ENCODE data around the gene MARCHF11.

Gene MARCHF11, protein sequence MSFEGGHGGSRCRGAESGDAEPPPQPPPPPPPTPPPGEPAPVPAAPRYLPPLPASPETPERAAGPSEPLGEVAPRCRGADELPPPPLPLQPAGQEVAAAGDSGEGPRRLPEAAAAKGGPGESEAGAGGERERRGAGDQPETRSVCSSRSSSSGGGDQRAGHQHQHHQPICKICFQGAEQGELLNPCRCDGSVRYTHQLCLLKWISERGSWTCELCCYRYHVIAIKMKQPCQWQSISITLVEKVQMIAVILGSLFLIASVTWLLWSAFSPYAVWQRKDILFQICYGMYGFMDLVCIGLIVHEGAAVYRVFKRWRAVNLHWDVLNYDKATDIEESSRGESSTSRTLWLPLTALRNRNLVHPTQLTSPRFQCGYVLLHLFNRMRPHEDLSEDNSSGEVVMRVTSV
- total RNA-seq, result 0 to 0.07 (median 0) reads per million in 18 experiments

DNA sequence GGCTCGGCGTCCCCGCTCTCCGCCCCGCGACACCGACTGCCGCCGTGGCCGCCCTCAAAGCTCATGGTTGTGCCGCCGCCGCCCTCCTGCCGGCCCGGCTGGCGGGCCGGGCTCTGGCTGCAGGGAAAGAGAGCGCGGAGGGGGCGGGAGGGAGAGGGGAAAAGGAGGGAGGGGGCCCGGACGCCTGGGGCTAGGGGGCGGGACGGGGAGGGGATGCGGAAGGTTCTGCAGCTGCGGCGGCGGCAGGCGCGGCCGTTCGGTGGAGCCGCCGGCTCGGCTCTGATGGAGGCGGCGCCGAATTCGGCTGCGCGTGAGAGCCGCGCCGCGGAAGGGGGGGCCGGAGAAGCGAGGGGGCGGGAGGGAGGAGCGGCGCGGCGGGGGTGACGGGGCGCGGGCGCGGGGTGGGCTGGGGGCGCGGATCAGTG, at the start of gene MARCHF11:
Gene MARCHF11 (minus strand): TSS at position 281 of the 425 bp plus-strand sequence. CDS start 216 bp downstream, at position 65.
- DNase-seq, result no peak

DNA sequence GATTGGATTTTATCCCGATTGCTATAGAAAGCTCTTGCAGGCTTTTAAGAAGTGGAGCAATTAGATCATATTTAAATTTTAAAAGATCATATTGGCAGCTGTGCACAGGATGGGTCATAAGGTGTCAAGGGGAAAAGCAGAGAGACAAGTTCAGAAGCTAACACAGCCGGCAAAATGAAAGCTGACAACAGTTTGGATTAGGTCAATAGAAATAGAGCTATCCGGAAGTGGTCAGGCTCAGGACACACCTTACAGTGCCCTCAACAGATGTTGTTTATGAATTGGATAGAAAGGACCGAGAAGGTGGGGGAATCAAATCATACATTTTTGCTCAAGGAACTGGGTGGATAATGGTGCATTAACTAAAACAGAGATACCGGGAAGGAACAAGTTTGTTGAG, 46.3 kb upstream of the MARCHF11 start:
- no peak for DNase-seq

DNA sequence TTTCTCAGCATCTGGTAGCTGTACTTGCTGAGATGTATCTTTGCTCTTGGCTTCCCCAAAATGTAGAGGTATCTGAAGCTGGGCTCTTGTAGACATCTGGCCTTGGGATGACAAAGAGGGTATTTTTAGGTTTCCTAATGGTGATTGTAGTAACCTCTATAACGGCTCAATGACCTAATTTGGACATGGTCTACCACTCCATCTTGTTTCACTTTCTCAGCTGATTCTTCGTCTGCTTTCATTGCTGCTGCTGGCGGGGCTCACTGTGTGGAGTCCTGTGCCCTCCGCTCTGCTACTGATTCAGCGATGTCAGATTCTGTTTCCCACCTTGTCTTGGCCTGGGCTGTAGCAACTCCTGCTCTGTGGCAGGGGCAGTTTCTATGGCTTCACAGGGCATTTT, 12.7 kb upstream of the MARCHF11 start:
- DNase-seq, result no peak

DNA sequence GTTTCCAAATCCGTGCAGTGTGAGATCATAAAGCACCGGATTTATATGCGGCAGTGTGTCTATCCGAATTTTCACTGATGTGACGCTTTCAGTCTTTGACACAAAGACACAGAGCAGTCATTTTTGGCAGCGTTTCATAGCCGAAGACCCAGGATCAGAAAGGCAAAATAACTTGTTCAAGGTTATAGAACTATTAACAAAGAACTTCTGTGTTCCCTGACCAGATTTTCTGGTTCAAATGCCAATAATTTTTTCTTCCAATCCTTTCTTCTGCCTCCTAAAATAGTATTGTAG, 1.1 kb upstream of the MARCHF11 start:
- DNase-seq, result no peak

DNA sequence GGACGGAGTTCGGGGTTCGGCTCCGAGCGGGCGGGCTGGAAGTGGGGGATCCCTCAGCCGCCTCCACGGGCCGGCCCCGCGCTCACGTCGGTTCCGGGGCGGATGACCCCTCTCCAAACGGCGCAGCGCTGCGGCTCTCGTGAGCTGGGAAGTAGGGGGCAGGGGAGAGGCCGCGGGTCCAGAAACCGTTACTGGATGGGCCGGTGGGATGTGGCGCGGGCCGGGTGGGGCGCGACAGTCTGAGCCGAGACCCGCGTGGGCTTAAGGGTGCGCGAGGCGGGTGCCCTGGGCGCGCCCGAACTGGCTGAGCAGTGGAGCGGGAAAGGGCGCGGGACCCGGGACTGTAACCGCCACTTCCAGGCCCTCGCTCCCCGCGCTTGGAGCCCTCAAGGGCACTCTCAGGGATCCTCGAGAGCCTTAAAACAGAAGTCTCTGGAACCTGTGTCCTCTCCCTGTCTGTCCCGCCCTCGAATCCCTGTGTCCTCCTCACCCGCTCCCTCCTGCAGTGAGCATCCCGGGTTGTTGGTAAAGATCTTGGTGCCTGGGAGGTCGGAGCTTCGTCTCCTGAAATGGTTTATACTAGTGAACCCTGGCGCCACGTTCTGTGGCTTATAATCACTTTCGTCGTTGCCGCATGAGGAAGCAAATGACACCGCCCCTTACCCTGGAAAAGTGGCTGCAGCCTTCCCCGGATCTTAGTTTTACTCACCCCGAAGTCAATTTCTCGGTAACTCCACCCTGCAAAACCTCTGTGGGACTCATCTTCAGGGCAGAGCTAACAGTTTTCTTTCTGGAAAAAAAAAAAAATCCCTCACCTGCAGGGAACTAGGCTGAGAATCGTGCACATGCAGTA, 571 bp upstream of the MARCHF11 start:
- no peak for DNase-seq

DNA sequence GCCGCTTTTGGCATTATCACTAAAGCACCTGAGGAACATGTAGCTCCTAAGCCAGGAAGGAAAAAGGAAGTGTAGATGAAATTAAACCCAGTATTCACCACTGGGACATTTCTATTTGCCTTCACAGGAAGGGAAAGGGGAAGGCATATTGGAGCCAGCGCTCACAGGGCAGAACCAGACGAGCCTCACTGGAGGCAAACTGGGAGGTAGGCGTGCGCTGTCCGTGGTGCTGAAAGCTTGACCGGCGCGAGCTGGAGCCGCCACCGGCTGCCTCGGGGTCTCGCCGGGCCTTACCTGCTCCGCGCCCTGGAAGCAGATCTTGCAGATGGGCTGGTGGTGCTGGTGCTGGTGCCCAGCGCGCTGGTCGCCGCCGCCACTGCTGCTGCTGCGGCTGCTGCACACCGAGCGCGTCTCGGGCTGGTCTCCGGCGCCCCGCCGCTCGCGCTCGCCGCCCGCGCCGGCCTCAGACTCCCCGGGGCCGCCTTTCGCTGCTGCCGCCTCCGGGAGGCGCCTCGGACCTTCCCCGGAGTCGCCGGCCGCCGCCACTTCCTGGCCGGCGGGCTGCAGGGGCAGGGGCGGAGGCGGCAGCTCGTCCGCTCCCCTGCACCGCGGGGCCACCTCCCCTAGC, 732 bp downstream of the MARCHF11 start:
- peak; percentile 14 to 42 for DNase-seq

DNA sequence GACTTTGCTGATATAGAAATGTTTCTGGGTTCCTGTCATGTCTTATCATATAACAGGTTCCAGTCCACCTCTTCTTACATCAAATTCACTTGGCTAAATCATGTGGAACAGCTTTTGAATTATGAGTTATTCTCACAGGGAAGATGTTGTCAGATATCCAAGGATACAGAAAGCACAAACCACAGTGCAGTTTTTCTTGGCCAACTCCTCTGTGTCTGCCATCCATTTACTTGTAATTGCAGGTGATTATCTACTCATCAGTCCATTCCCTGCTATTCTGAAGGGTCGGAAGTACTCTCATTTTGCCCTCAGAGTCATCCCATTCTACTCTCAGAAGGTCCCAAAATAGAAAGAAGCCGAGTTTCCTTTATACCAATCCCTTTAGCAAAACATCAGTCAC, 10.0 kb downstream of the MARCHF11 start:
- DNase-seq, result no peak

DNA sequence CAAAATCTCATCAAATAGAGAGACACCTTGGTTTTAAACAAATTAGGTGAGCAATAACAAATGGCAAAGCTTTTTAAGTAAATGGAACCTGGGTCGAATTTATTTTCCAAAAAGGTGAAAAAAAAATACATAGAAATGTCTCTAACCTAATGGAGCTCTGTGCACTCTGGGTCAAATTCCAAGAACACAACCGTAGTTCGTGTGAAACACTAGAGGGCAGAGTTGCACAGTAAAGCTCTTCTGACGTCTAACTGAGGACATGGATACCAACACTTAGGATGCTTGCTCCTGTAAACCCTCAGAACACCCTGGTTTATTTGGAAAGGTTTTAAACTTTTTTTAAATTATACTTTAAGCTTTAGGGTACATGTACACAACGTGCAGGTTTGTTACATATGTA, 18.9 kb downstream of the MARCHF11 start:
- DNase-seq, result peak; percentile 56 to 58

DNA sequence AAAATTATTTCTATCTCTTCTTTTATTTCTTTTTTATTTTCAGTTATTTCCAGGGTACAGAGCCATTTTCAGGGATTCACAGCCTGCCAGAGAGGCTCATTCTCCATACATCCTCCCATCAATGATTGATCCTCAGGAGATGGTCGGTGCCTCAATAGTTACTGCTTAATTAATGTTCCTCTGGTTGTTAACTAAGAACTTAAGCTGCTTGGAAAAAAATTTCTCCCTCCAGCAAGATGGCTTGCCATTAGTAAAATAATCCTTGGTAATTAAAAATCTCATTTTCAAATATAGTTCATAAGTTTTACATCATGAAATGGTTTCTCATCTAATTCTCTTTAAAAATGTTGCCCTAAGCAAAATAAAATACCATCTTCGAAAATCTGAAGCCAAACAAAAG, 20.0 kb downstream of the MARCHF11 start:
- DNase-seq, result no peak

DNA sequence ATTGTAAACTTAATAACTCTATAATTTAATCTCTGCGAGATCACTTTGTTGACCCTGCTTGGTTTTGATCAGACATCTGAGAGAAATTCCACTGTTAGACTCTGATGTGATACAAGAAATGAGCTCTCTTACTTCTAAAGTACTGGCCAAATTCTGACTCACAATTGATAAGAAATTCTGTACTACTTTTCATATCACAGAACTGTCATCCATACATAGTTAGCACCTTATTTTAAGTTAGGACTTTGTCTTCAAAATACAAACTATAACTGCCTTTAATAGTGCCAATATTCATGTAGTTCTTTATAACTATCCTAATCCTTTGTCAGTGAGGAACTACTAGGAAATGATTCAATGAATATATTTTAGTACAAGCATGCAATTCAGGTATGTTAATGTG, 23.4 kb downstream of the MARCHF11 start:
- no peak for DNase-seq

DNA sequence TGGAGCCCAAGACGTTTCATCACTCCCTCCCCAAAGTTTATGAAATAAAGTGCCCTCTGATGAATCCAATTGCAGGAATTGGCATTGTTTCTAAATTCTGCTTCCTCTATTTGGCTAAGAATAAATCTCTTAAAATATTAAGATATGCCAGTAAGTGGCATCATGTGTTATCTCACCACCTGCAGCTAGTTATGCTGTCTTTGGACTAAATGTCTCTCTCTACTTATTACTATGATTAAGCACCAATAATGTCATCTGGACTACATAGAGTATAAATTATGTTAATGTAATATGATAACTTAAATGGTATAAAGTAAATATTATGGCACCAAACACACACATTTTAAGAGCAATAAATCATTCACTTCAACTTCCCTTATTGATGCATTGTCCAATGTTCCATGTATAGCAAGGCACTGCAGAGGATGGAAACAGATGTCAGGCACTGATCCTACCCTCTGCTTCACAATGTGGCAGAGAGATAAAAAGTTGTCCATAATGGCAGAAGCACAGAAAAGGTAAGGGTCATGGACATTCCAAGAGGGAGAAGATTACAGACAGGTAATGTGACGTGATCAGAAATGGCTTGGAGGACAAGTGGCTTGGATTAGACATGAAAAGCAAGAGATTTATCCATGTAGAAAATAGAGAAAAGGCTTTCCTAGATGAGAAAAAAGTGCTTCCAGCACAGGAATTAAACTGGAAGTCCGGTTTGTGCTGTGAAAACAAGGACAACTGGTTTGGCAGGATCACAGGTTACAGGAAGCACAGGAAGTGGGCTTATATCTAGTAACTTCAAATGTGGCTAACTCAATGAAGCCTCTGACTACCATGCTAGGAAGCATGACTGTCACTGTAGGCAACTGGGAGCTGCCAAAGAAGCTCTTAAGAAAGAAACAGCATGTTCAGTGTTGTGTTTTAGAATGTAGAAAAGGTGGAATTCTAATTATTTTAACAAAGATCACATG, 26.7 kb downstream of the MARCHF11 start:
- no peak for DNase-seq

DNA sequence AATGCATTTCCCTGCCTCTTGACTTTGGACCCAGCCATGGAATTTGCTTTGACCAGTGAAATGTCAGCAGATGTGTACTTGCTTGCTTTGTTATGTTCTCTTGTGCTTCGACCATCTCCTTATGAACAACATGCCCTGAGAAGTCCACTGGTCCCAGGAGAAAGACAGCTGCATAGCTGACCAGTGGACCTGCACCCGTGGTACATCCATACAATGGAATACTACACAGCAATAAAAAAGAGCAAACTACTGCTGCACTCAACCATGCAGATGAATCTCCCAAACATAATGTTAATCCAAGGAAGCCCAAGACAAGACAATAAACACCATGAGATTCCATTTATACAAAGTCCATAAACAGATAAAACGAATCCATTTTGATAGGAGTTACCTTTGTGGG, 30.0 kb downstream of the MARCHF11 start:
- no peak for DNase-seq

DNA sequence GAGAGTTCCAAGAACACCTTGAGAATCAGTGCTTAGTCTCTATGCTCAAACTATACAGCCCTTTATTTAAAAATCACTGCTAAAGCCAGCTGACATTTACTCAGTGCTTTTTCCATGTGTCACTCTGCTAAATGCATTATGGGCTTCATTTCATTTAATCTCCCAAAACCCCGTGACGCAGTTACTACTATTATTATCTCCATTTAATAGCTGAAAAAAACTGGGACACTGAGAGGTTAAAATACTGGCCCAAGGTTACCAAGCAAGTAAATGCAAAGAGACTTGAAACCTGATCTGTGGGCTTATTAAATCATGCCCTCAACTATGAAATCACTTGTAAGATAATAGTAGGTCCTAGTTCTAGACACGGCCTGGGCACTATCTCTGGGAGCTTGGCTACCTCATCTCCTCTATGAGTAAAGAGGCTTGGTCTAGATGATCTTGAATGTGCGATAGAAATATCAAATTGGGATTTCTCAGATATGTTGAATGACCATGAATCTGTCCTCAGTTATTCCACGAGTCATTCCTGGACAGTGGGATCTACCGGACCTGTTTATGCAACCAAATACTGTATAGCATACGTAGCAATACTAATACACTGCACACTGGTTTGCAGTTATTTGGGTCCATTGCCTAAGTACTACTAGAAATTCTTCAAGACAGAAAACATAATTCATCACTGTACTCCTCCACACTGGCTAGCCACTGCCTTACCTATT, 32.3 kb downstream of the MARCHF11 start:
- DNase-seq, result no peak

DNA sequence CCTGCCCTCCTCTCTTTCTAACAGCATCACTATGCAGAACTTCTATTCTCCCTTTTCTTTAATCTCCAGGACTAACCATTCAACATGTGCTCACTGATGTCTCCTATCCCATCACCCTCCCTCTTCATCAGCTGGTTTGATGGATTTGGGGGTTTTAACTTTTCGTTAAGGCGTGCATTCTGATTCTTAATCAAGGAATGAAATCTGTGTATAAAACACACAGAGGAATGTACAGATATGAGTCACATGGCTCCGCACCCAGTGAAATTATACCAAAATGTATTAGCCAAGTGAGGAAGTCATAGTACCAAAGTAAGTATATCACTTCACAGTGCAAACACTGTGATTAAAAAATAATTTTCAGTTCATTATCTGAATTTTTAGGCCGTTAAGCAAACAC, 35.2 kb downstream of the MARCHF11 start:
- DNase-seq, result no peak

DNA sequence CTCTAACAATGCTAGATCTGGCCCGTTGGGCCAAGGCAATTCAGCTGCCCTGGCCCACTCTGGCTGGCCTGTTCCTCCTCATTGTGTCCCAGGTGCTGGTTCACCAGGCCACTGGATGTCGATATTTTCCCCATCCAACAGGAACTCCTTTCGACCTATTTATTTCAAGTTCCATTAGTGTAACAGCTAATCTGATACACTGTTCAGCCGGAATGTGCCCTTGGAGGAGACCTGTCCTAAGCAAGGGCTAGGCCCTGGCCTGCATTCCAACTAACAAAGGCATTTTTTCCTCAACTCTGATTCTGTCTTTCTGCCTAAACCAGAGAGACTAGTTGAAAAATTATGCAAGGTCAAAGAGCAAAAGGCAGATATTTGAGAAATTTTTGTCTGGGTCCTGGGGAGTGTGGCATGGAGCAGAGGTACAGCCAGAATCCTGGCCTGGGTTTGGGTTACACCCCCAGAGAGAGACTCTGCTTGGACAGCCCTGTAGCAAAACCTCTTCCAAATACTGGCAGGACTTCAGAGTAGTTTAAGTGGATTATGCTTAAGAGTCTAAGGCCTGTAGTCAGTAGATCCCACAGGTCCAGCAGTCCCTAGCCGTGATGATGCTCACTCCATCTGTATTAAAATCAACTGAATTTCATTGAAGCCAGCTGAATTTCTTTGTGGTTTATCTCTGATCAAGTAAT, 36.1 kb downstream of the MARCHF11 start:
- DNase-seq, result no peak

DNA sequence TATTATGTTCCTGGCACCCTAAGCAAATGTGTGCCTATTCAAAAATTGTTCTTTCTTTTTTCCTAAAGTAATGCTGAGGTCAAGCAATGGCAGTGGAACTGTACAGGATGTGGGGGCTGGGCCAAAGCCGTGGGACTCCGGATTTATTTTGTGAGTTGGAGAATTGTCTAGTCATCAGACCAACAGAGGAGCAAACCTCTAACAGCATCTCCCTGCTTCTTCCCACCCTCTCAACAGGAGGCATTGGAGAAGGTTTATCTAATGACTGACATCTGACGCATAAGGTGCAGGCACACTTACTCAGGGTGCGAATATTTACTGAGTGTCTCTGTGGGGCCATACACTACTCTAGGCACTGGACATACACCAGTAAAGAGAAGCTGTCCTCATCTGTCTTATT, 38.6 kb downstream of the MARCHF11 start:
- DNase-seq, result no peak

DNA sequence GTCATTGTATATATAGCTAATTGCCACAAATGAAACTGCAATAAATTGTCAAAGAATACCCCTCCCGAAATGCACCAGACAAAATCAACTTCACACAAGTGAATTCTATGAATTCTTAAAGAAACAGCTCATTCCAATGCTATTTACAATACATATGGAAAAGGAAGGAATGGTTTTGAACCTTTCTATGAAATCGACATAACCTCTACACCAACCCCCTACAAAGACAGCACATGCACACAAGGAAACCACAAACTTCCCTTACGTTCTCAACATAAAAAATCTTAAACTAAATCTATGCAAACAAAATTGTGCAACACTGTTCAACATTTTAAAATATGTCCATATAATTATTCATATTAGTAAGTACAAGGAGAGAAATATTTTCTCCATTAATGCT, 39.2 kb downstream of the MARCHF11 start:
- DNase-seq, result no peak

DNA sequence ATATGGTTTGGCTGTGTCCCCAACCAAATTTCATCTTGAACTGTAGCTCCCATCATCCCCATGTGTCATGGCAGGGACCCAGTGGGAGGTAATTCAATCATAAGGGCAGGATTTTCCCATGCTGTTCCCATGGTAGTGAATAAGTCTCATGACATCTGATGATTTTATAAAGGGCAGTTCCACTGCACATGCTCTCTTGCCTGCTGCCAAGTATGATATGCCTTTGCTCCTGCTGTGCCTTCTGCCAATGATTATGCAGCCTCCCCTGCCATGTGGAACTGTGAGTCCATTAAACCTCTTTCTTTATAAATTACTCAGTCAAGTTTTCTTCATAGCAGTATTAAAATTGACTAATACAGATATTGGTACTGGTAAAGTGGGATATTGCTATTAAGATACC, 42.4 kb downstream of the MARCHF11 start:
- no peak for DNase-seq

DNA sequence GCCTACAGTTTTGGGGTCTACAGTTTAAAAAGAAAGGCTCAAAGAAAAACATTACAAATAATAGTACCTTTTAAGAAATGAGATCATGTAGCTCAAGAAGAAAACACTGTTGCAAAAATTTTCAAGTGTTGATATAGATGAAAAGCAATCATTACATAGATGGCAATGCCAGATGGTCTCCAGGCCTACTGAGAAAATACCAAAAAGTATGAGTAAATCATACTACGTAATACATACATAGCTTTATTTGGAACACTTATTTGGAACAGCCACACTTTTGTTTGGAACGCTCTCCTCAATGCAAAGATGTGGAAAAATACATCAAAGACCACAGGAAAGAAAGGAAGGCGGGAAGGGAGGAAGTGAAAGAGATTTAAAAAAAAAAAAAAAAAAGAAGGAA, 44.1 kb downstream of the MARCHF11 start:
- DNase-seq, result no peak

DNA sequence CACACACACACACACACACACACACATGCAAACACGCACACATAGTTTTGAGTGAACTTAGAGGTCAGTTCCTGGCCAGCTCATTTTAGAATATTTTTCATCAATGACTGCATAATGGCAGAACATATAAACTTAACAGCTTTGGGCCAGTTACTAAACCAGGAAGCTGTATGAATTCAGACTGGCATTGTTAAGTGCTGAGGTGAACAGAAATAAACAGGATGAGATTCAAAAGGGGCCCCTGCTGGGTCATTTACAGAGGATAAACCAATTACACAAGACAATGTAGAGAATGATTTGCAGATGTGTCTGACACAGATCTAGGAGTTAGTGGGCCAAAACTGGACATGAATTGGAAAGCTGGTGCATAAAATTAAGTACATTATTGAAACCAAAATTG, 44.6 kb downstream of the MARCHF11 start:
- no peak for DNase-seq

DNA sequence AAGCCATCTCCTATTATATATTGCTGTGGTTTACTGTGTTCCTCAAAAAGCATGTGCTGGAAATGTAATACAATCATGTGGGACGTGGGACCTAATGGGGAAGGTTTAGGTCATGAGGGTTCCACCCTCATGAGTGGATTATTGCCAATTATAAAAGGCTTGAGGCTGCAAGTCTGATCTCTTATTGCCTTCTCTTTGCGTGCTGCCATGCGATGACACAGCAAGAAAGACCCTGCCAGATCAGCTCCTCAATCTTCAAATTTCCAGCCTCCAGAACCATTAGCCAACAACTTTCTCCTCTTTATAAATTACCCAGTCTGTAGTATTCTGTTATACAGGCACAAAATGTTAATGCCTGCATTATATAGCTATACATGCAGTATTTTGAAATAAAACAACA, 45.4 kb downstream of the MARCHF11 start:
- no peak for DNase-seq
